HT-29 (cell line): ENCODE measurements around the gene PTPRQ. TPM values are rescaled to one million over a fixed set of nuclear protein-coding genes. Genes with fewer than 3 reads are reported as not detected.

Source experiments
- DNase-seq: peaks from one replicate; pipeline ENCODE4 v3.0.0-alpha.2; 2015; ENCODE audit warnings: low spot score
- total RNA-seq: library from RNA; depleted of rRNA; stranded (reverse); fragments of >200 nt; shearing (Covaris generic); gene quantifications from 2 replicates; pipeline ENCODE4 v1.2.3, GENCODE V29; 2014

The PTPRQ gene
- total RNA-seq, 1 experiment from 2014 or later = not detected

DNA sequence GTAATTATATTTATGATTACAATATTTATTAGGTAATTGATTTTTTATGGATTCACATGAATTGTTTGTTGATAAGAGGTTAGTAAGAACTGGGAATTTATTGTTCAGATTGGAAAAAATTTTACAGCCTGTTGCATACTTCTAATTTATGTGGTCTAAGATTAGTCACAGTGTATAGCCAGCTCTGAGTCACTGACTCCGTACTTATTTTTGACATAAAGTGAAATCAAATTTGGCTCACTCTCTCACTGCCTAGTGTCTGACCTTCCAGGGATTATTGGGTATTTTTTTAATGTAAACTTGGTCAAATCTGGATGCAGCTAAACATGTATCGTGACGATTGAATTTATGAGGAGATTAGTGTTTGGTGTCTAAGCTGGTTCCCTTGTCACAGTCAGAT lies 109.3 kb downstream of the PTPRQ start:
- DNase-seq = no peak

DNA sequence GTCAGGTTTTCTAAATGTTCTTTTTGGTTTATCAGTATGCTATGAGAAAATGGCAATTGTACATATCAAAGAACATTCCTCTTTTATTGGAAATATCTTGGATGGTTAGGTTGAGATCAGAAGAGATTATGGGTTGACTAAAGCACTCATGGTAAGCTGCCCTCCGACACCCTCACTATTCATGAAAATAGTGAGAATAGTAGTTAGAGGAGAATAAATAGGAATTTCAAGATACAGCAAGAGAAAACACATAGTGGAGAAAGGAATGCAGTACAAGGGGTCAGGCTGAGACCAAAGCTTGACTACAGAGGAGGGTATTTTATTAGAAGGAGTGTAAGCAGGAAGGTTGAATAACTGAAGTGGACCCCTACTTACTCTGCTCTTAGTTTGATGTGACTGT lies 112.5 kb downstream of the PTPRQ start:
- DNase-seq = no peak

DNA sequence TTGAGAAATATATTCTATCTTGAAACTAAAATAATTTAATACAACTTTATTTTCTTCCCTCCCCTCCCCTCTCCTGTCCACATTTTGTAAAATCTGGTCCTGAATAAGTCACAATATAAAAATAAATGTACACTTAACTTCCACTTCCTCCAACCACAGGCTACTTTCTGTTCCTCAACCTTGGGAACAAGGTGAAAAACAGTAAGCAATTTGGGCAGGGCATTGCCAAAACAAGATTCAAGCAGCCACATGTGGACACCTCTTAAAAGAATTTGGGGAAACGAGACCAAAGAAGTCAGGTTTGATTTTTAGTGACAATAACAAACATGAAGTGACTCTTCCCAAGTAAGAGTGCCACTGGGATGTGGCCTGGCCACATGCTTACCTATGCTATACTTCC lies 115.7 kb downstream of the PTPRQ start:
- no peak for DNase-seq

DNA sequence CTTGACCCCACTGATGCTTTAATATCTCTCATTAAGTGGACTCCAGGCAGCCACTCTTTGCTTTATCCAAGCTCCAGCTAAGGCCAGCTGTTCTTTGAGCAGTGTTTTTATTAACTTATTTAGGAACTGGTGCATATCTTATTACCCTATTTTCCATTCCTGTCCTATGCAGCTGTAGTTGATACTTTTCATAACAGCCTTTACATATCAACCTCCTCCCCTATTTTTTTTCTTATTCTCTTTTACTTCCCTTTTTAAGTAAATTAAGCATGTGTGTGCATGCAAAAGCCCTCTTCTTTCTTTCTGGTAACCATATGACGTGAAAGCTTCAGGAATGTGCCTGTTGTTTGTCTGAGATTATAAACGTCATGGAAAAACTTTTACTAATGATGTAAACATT lies 121.2 kb downstream of the PTPRQ start:
- DNase-seq = no peak

DNA sequence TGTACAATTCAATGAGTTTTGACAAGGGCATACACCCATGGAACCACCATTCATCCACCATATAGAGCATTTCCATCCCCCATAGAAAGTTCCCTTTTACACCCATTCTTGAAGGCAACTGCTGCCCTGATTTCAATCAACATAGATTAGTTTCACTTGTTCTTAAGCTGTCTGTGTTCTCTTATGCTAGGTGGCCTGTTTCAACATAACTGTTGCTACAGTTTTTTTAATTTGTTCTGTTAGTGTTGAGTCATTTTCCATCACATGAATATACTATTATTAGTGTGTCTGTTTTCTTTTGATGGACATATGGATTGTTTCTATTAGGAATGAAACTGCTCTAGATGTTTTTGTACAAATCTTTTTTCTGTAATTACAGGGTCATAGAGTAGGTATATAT lies 123.4 kb downstream of the PTPRQ start:
- no peak for DNase-seq

DNA sequence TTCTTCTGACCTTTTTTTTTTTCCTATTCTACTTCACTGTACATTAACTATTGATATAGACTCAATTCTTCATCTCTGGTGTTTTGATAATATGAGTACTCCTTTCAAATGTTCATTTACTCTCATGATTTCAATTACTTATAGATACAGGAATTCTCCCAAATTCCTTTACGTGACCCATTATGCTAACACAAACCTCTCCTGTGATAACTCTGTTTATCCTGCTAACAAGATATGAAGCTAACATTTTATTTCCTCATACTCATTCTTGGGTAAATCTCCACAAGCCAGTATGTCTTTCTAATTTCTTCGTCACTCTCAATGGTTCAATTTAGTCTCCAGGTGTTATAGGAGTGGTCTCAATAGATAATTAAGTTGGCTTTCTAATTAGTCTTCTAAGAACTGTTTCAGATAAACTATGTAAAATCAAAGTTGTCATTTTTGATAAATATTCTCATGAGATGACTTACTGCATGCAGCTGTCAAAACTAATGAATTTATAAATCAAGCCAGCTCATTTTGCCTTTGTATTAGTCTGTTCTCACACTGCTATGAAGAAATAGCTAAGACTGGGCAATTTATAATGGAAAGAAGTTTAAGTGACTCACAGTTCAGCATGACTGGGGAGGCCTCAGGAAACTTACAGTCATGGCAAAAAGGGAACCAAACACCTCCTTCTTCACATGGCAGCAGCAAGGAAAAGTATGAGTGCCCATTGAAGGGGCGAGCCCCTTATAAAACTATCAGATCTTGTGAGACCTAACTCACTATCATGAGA lies 132.8 kb downstream of the PTPRQ start:
- DNase-seq = no peak

DNA sequence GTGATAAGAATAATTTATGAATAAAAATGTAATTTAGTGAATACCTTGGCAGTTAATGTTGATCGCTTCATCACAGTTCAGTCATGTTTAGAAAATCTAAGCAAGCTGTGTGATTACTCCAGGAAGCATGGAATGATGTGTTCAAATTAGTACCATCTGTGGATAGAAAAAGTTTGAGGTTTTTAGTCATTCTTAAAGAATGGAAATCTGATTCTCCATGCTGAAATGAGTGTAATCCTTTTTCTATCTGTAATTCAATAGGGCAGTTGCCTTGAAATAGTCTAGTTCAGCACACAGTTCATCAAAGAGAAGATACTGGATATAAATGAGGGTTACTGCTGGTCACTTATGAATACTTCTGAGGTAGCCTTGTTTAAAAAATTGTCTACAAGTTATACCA lies 136.2 kb downstream of the PTPRQ start:
- DNase-seq = no peak

DNA sequence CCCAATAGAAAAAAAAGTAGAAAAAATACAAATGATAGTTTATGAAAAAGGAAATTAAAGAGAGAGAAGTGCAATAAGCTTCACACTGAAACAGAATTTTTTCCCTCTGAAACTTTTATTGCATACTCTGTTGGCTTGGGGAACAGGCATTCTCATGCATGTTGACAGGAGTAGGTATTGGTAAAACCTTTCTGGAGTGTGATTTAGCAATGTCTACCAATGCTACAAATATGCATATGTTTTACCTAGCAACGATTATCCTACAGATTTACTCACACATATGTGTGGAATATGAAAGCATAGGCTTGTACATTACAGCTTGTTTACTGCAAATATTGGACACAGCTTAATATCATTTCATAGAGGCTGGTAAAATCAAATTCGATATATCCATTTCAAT lies 137.7 kb downstream of the PTPRQ start:
- no peak for DNase-seq

DNA sequence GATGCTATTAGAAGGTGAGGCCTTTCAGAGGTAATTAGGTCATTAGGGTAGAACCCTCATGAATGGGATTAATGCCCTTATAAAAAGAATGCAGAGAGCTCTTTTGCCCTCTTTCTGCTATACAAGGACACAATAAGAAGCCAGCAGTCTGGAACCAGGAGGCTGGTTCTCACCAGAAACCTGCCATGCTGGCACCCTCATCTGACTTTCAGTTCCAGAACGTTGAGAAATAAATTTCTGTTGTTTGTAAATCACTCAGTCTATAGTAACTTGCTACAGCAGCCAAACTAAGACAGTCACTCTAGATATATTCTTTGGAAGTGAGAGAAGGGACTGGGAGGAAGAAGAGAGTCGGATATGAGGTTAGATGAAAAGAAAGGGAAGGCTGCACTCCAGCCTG lies 138.4 kb downstream of the PTPRQ start:
- no peak for DNase-seq

DNA sequence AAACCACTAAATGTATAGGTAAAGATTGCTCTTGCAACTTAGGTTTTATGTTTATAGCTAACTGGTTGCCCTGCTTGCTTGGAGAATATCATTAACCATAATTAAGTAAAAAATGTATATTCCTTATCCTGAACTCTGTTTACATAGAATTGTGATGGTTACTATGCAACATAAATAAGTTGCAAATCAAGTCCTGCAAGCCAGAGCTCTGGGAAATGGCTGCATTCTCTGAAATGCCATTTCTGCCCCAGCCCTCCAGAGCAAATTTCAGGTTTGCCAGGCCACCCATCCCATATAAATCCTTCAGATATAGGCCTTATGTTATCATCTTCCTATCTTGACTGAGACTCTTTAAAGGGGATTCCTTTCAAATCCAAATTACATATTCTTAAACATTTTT lies 145.0 kb downstream of the PTPRQ start:
- DNase-seq = no peak

DNA sequence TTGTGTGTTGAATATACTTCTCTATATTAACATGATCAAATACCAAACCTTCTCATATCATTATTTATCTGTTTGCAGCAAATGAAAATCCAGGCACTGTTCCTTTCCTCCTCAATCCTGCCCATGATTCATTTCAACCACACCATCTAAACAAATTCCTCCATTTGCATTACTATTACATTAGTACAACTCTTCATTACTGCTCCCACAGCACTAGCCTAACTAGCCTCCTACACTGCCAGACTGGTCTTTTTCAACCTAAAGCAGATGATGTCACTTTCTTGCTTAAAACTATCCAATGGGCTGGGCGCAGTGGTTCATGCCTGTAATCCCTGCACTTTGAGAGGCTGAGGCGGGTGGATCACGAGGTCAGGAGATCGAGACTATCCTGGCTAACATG lies 146.1 kb downstream of the PTPRQ start:
- no peak for DNase-seq

DNA sequence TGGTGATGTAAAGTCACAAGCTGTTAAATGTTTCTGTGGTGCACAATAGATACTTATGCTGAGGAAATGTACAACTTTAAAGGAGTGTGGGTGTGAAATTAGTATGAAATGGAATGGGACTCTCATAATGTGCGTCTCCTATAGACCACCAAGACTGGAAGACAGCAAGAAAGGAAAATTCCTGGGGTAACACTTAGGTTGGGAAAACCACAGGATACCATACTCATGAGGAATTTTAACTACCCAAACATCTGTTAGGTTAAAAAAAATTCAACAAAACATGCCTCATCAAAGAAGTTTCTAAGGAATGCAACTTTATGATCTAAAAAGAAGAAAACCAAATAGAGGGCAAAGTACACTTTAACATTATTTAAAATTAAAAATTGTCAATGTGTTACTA lies 149.7 kb downstream of the PTPRQ start:
- DNase-seq = no peak

DNA sequence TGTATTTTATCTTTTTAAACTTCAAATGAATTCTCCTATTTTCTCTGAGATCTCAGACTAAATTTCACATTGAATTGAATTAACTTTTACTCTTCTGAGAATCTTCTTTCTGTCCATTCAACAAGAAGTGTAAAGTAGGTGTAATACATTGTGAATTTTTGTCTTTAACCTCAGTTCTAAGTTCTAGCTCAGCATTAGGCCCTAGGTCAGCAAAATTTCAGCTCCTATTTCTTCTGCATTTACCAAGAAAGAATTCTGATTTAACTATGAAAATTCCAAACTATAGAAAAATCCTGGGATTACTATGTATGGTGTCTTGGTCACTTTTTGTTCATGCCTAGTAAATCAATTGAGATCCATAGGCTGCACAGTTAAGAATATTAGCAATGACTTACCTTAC lies 152.5 kb downstream of the PTPRQ start:
- DNase-seq = no peak

DNA sequence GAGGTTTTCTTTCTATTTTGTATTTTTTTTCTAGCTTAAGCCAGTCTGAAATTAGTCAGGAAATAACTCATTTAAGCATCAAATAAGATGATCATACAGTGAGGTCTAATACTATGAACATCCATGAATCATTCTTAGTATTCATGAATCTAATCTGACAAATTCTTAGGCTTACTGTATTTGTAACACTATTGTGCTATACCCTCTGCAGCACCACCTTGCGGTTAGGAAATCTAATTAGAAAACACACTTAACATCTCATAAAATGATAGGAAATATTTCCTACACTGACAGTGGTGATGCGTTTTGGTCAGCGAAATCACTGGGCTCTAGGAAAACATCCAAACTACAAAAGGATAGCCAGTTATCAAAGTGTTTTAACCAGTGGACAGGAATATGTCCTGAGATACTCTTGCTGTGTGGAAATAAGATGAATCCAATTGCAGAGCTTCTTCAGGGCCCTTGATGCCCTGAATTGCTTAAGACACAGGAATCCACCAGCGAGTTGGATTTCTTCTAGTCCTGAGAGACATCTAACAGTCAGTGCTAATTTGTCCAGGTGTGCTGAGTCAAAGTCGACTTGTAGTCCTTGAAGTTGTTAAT lies 154.1 kb downstream of the PTPRQ start:
- DNase-seq = peak; percentile 55

DNA sequence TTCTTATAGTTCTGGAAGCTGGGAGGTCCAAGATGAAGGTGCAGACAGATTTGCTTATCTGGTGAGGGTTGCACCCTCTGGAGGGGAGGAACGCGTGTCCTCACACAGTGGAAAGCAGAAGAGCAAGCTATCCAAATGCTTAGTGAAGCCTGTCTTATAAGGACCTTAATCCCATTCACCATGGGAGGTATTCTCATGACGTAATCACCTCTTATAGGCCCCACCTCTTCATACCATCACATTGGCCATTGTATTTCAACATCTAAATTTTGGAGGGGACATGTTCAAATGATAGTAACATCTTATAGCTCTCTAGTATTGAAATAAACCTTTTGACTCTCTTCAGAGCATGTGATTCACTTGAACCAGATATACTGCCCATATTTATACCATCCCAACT lies 158.4 kb downstream of the PTPRQ start:
- DNase-seq = no peak

DNA sequence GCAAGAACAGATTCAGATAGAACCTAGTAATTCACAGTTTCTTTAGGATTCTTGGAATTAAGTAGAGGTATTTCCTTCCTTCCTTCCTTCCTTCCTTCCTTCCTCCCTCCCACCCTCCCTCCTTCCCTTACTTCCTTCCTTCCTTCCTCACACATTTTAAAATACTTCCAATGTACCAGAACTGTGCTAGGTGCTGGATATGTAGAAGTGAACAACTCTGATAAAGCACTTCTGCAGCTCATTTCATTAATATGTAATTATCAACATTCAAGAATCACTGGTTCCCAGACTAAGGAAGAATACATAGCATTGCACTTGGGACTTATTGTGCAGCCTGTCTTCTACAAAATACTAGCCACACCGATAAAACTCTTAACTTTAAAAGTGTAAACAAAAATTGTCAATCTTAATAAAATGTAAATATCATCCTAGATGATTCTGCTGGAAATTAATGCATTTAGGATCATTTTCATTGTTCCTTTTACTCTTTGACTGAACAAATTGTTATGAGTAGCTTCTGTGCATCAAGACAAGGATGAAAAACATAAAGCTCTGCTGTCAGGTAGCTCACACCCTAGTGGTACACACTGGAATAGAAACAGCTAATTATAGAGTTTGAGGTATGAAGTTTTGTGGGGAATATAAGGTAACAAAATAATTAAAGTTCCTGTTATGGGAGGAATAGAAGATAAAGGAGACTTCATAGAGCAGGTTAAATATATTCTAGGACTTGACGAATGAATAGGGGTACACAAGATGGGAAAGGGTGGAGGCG lies 163.5 kb downstream of the PTPRQ start:
- DNase-seq = peak; percentile 24

DNA sequence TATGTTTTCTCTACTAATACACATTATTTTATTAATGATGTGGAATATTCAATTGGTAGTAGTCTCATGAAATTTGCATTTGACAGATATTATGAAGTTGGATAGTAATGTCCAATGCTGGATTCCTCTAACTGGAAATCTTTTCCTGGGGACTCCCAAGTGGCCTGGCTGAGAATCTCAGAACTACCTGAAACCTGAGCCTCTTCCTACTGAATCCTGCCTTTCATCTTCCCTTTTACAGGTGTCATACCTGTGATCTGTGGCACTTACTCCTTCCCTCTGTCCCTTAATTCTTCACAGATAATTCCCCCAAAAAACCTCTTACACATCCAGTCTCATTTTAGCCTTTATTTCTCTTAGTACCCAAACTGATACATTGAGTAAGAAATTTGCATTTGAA lies 173.7 kb downstream of the PTPRQ start:
- DNase-seq = no peak

DNA sequence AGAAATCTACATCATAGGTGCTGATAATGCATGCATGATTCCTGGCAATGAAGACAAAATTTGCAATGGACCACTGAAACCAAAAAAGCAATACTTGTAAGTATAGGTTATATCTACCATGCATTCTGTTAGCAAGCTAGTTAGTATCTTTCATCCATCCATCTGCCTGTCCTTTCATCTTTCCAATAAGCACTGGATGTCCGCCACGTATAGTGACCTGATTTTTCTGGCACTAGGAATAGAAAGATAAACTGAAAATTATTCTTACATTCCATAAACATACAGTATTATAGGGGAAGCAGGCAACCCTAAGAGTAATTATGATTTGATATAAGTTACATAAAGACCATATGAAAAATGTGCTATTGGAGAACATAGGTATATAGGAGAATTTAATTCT lies 176.2 kb downstream of the PTPRQ start:
- DNase-seq = no peak

DNA sequence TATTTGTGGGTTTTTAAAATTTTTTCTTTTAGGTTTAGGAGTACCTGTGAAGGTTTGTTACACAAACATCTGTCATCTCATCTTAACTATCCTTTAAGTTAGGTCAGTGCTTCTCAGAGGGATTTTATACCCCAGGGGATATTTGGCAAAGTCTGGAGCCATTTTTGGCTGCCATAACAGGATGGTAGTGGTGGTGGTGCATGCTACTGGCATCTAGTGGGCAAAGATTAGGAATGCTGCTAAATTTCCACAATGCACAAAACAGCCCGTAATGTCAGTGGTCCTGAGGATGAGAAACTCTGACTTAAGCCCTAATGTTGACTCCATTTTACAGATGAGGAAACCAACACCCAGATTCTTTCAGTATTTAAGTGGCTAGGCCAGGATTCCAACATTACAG lies 178.2 kb downstream of the PTPRQ start:
- peak; percentile 9 for DNase-seq

DNA sequence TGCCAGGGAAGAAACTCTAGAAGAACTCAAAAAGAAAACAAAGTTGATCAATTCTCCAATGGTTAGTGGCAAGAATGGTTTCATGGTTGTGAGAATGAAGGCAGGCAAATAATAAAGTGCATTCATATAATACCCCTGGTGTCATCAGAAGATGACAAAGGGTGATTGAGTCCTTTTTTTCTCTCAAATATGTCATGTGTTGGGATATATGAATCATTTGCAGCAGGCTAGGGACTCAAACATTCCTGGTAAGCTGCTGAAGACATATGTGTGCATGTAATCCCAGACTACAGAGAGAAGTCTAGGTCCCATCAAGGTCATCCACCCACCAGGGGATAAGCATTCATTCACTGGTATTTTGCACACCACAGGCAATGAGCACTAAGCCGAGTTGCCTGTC lies 181.0 kb downstream of the PTPRQ start:
- no peak for DNase-seq

DNA sequence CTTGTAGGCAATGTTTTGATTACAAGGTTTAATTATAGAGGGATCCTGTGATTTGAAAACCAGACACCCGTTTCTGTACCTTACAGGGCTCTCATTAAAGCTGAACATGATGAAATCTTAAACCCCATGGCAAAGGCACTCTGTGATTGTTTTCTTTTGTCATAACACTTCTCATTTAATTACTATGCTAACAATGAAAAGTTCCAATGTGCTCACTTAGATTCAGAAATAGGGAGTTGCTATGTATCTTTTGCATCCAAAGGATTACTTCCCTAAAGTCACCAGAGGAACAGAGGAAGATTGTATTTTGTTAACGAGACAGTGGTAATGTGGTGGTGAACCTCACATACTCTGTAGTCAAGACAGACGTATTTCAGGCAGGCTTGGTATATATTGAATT lies 181.9 kb downstream of the PTPRQ start:
- no peak for DNase-seq

DNA sequence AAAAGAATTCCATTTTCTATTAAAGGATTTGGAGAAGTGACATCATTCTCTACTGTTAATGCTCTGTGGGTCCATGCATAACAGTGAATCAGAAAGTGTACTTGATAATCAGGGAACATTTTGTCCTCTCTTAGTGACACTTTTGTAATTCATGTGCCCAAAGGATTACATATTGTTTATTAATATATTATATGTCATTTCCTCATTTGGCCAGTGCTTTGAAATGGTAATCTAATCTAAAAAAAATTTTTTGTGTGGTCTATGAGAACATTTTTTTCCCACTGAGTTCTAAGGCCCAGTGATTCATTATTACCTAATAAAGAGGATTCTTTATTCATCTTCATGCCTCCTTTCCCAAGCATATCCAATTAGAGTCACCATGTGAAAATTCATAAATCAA lies 183.7 kb downstream of the PTPRQ start:
- DNase-seq = no peak

DNA sequence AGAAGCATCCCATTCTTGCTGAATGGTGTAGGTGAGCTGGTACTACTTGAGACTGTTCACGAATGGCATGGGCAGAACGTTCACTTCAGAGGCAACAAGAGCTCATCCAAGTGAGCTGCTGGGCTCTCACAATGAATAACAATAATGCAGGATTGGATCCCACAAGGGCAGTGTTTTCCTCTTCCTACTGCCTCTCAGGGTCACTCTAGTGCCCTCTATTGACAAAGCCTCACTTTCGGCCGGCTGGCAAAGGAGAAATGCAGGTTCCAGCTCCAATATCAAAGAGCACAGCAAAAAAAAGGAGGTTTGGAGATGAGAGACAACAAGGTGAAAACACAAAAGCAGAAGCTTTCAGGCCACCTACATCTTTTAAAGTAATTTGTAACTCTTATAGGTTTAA lies 188.8 kb downstream of the PTPRQ start:
- DNase-seq = peak; percentile 39
